SU-DHL-6 (cell line): ENCODE measurements around the gene FSIP1.

Experiments
- CTCF ChIP-seq: fragments of 200-600 bp; sonication (generic); IDR thresholded peaks from one replicate; pipeline ENCODE4 v1.5.1; 2017; ENCODE audit warnings: antibody characterized with exemption, mild to moderate bottlenecking, low read length, moderate library complexity; ENCODE audit not compliant: insufficient read depth, poor library complexity, severe bottlenecking
- EZH2phosphoT487 ChIP-seq: fragments of 200-600 bp; sonication (generic), shearing (Covaris generic); conservative IDR thresholded peaks from 2 replicates; pipeline ENCODE4 v1.6.1; 2018; ENCODE audit warnings: mild to moderate bottlenecking, antibody characterized with exemption, low read length, moderate library complexity, mixed read lengths

- no peak for TF ChIP-seq CTCF
- TF ChIP-seq EZH2phosphoT487 = no peak
Measured at GRCh38 chr15:39598186-39598850, 184.3 kb downstream of the FSIP1 start.
